ENCODE measurements around the gene FLCN. TPM values are rescaled to one million over a fixed set of nuclear protein-coding genes. Genes with fewer than 3 reads are reported as not detected.

FLCN gene
- total RNA-seq, 4 donors from 2014 or later = 31.7 to 62.0 (median 39.2) TPM

DNA sequence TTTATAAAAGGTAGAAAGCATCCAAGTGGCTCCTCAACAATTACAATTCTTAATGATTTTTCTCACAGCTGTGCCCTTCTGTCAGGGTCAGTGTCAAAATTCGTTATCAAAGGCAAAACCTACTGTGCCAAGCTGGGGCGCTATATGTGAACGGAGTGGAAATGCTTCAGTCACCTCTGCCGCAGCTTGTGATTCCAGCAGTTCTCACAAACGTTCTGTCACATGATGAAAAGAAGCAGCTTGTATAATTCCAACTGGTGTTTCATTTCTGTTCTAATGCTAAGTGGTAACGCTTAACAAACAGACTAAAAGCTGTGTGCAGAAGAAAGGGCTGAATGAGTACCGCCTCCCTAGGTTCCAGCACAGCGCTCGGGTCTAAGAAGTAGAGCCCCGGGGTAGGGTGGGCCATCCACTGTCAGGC, 45.0 kb downstream of the FLCN start:
- Histone ChIP-seq H3K36me3 (no peaks in the 10 kb centered on the region), H3K27ac (peak overlapping the region; percentile 71 to 91 (median 82)), H3K9me3 (no peaks in the 10 kb centered on the region), H3K27me3 (no peaks in the 10 kb centered on the region), H3K4me1 (peaks cover 27 to 31% of the 10 kb centered on the region in 2 donors), H3K4me3 (peak overlapping the region in 2 of 4 donors; percentile 5 to 14)
- no peak for TF ChIP-seq POLR2A (IDR thresholded peaks at IDR 0.05)
- TF ChIP-seq, protein P1, sequence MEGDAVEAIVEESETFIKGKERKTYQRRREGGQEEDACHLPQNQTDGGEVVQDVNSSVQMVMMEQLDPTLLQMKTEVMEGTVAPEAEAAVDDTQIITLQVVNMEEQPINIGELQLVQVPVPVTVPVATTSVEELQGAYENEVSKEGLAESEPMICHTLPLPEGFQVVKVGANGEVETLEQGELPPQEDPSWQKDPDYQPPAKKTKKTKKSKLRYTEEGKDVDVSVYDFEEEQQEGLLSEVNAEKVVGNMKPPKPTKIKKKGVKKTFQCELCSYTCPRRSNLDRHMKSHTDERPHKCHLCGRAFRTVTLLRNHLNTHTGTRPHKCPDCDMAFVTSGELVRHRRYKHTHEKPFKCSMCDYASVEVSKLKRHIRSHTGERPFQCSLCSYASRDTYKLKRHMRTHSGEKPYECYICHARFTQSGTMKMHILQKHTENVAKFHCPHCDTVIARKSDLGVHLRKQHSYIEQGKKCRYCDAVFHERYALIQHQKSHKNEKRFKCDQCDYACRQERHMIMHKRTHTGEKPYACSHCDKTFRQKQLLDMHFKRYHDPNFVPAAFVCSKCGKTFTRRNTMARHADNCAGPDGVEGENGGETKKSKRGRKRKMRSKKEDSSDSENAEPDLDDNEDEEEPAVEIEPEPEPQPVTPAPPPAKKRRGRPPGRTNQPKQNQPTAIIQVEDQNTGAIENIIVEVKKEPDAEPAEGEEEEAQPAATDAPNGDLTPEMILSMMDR (IDR thresholded peaks at IDR 0.05 in 4 of 5, conservative IDR thresholded peaks at IDR 0.05 in 1 of 5) = no peak
- intact Hi-C loops (cut with DNase I; ENCODE audit: low total_unique reads) (loop anchor here (2.0 kb wide), 1 partner anchor 37 kb away; no protein-coding TSS in a partner anchor), in situ Hi-C loops (cut with MboI; ENCODE audit: low sequenced_read_pairs in 4 of 4) (no loop called here)
- DNase-seq = no peak
- peak; percentile 67 to 74 for ATAC-seq

DNA sequence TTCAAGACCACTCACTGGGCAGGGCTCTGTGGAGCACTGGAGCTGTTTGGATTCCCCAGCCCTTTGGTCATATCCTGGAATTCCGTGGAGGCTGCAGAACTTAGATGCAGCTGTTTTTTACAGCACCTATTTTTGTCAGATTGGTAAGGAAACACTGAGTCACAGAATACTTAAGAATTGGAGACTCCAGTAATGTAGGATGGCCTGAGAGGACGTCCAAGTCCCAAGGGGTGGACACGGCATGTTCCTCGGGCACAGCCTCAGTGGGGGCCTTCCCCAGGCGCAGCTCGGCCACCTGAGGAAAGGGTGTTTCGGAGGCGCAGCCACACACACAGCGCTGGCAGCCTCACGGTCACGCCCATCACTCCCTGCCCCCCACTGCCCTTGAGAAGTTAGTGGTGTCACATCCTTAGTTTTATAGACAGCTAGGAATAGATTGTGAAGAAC, 45.6 kb downstream of the FLCN start:
- DNase-seq (peak; percentile 77 to 84), ATAC-seq (peak; percentile 87 to 91)
- Histone ChIP-seq H3K27ac (peak overlapping the region; percentile 71 to 91 (median 82)), H3K4me1 (peaks cover 27 to 31% of the 10 kb centered on the region in 2 donors), H3K9me3 (no peaks in the 10 kb centered on the region), H3K27me3 (no peaks in the 10 kb centered on the region), H3K36me3 (no peaks in the 10 kb centered on the region), H3K4me3 (peak overlapping the region in 3 of 4 donors; percentile 1 to 14 (median 13))
- peak in 1 of 2 donors; percentile 36 for TF ChIP-seq POLR2A (IDR thresholded peaks at IDR 0.05)
- TF ChIP-seq, protein P1 (IDR thresholded peaks at IDR 0.05 in 4 of 5, conservative IDR thresholded peaks at IDR 0.05 in 1 of 5) = no peak
- in situ Hi-C loops (cut with MboI; ENCODE audit: low sequenced_read_pairs in 4 of 4) = no loop called here
- intact Hi-C loops (cut with DNase I; ENCODE audit: low total_unique reads) = loop anchor here (2.0 kb wide), 1 partner anchor 37 kb away; no protein-coding TSS in a partner anchor

DNA sequence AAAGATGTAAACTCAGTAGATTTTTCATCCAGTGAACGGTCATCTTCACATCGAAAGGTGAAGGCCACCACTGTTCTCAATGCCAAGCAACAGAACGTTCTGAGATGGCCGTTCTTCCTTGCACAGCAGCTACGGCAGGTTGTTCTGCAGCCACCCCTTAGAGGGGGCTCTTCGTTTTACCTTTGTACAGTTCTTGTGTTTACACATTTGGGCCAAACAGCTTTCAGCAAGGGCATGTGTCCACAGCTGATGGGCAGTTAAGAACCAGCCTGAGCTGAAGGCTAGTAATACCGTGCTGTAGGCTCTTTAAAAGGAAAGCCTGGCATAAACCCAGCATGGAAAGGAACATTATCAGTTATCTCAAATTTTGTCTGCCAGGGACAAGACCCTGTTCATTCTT, 46.8 kb downstream of the FLCN start:
- Histone ChIP-seq H3K27me3 (no peaks in the 10 kb centered on the region), H3K27ac (peak overlapping the region; percentile 71 to 91 (median 82)), H3K36me3 (no peaks in the 10 kb centered on the region), H3K4me3 (no peak overlapping the region), H3K9me3 (no peaks in the 10 kb centered on the region), H3K4me1 (peaks cover 27 to 31% of the 10 kb centered on the region in 2 donors)
- ATAC-seq (no peak), DNase-seq (no peak)
- in situ Hi-C loops (cut with MboI; ENCODE audit: low sequenced_read_pairs in 4 of 4) (no loop called here), intact Hi-C loops (cut with DNase I; ENCODE audit: low total_unique reads) (loop anchor here (2.0 kb wide), 1 partner anchor 35 kb away; no protein-coding TSS in a partner anchor)
- no peak for TF ChIP-seq POLR2A (IDR thresholded peaks at IDR 0.05)
- TF ChIP-seq, protein P1 (IDR thresholded peaks at IDR 0.05 in 4 of 5, conservative IDR thresholded peaks at IDR 0.05 in 1 of 5) = no peak

DNA sequence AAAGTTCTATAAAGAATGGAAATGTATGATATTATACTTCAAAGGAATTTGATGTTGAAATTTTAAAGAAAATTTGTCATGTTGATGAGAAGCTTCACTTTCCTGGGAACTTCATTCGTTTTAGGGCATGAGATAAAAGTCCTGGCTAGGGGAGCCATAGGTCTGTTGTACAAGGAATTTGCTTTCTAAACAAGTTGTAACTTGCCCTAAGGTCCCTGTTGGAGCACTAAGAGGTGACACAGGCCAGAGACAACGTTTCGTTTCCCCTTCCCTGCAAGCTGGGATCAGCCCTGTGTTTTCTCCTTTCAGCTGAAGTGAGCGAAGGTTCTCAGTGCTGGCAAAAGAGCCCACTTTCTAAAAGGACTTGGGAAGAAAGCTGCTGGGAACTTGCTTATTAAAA, 47.4 kb downstream of the FLCN start:
- in situ Hi-C loops (cut with MboI; ENCODE audit: low sequenced_read_pairs in 4 of 4) = no loop called here
- H3K36me3 ChIP-seq = peaks cover 0 to under 1% of the 10 kb centered on the region in 2 donors
- H3K4me3 ChIP-seq = no peak overlapping the region
- TF ChIP-seq, protein P1 (IDR thresholded peaks at IDR 0.05 in 4 of 5, conservative IDR thresholded peaks at IDR 0.05 in 1 of 5) = no peak
- H3K27me3 ChIP-seq = no peaks in the 10 kb centered on the region
- H3K9me3 ChIP-seq = no peaks in the 10 kb centered on the region
- peaks cover 30 to 34% of the 10 kb centered on the region in 2 donors for H3K4me1 ChIP-seq
- ATAC-seq (no peak), DNase-seq (no peak)
- H3K27ac ChIP-seq = peak overlapping the region; percentile 71 to 91 (median 82)
- intact Hi-C loops (cut with DNase I; ENCODE audit: low total_unique reads) = no loop called here
